Measurements from ENCODE around the gene CNNM2.
"Not testable (repeated sequence)": the region's sequence is repeated elsewhere in the genome, so short reads cannot be mapped to it uniquely, and the experiment has no call there.

GRCh38 chr10:103135168-103135567, 217.1 kb downstream of the CNNM2 start:
- not testable (repeated sequence) for TF ChIP-seq CTCF (conservative IDR thresholded peaks at IDR 0.05); ZFX (IDR thresholded peaks at IDR 0.05)
